ENCODE measurements around the gene TIMM44.
"Not testable (repeated sequence)": the region's sequence is repeated elsewhere in the genome, so short reads cannot be mapped to it uniquely, and the experiment has no call there.

The TIMM44 gene

DNA sequence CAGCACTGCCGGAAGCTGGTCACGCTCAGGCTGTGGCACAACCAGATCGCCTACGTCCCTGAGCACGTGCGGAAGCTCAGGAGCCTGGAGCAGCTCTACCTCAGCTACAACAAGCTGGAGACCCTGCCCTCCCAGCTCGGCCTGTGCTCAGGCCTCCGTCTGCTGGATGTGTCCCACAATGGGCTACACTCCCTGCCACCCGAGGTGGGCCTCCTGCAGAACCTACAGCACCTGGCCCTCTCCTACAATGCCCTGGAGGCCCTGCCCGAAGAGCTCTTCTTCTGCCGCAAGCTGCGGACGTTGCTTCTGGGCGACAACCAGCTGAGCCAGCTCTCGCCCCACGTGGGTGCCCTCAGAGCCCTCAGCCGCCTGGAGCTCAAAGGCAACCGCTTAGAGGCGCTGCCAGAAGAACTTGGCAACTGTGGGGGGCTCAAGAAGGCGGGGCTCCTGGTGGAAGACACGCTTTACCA is 43.0 kb downstream of the TIMM44 start:
- DNase-seq (ENCODE audit: low spot score) = no peak

GRCh38 chr19:7899751-7900378 is 43.6 kb downstream of the TIMM44 start:
- no peak for DNase-seq (ENCODE audit: low spot score)

GRCh38 chr19:7898967-7899366 is 44.5 kb downstream of the TIMM44 start:
- no peak for DNase-seq (ENCODE audit: low spot score)

GRCh38 chr19:7897292-7897691 is 46.2 kb downstream of the TIMM44 start:
- DNase-seq (ENCODE audit: low spot score) = no peak

DNA sequence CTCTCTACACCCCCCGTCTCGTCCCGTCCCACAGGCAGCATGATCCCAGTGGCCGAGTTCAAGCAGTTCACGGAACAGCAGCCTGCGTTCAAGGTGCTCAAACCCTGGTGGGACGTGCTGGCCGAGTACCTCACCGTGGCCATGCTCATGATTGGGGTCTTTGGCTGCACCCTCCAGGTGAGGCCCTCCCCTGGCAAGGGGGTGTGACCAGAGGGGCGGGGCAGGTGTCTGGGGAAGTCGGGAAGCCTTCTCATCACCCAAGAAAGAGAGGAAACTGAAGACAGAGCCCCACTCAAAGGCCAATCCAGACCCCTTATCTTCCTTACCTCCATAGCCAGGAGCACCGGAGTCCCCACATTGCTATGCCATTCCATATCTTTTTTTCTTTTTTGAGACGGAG is 47.9 kb downstream of the TIMM44 start:
- DNase-seq (ENCODE audit: low spot score) = no peak

- DNase-seq (ENCODE audit: low spot score) = no peak
Measured at GRCh38 chr19:7894612-7895309, 48.7 kb downstream of the TIMM44 start.

DNA sequence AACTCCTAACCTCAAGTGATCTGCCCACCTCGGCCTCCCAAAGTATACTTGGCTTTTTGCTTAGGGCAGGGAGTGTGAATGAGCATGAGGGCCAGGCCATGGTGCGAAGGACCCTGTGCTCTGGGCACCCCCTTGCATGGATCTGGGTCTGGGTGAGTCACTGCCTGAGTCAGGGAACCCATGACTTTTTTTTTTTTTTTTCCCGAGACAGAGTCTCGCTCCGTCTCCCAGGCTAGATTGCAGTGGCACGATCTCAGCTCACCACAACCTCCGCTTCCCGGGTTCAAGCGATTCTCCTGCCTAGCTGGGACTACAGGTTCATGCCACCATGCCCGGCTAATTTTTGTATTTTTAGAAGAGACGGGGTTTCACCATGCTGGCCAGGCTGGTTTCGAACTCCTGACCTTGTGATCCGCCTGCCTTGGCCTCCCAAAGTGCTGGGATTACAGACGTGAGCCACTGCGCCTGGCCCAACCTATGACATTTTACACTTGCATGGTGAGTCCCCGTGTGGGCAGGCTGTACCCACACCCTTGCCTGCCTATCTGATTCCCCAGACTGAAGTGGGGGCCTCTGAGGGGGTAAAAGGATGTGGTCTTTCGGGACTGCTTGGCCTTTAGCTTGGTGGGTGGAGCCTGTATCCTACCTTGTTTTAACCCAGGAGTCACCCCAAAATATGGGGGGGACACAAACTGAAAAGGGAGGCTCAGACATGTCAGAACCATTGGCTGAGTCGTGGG is 49.9 kb downstream of the TIMM44 start:
- DNase-seq (ENCODE audit: low spot score) = not testable (repeated sequence)

DNA sequence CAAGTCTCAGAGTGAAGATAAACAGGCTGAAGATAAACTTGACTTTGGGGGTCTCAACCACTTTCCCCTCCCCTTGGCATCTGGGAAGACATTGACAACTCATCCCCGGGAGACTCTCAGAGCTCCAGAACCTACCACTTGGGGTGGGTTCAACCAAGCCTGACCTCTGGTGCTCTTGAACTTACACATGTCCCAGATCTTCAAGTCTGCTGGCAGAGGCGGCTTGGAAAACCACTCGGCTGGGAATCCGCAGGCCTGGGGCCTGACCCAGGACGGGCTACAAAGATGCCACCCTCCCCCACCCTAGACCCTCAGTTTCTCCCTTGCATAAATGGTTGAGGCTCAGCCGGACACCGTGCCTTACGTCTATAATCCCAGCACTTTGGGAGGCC is 54.6 kb downstream of the TIMM44 start:
- no peak for DNase-seq (ENCODE audit: low spot score)

GRCh38 chr19:7888145-7888825 is 55.2 kb downstream of the TIMM44 start, which contains the start of gene LRRC8E:
Gene LRRC8E, plus strand, starts transcription at chr19:7888510. Its CDS starts 7,094 bp downstream, at chr19:7895604.
- DNase-seq (ENCODE audit: low spot score) = peak; percentile 81

- no peak for DNase-seq (ENCODE audit: low spot score)
Measured at GRCh38 chr19:7887408-7888144, 55.9 kb downstream of the TIMM44 start.

- no peak for DNase-seq (ENCODE audit: low spot score)
Measured at GRCh38 chr19:7885818-7886217, 57.6 kb downstream of the TIMM44 start.

DNA sequence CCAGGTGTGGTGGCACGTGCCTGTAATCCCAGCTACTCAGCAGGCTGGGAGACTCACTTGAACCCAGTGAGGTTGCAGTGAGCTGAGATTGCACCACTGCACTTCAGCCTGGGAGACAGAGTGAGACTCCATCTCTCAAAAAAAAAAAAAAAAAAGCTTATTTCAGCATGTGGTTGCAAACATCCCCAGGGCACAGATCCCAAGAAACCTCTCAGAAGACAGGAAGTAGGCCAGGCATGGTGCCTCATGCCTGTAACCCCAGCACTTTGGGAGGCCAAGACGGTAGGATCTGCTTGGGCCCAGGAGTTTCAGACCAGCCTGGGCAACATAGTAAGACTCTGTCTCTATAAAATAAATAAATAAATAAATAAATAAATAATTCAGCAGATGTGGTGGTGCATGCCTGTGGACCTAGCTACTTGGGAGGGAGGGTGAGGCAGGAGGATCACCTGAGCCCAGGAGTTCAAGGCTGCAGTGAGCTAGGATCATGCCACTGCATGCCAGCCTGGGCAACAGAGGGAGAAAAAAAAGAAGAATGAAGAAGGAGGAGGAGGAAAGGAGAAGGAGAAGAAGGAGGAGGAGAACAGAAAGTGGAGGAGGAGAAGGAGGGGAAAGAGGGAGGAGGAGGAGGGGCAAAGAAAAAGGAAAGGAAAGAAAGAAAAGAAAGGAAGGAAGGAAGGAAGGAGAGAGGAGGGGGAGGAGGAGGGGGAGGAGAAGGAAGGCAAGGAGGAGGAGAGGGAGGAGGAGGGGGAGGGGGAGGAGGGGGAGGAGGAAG is 59.5 kb downstream of the TIMM44 start:
- no peak for DNase-seq (ENCODE audit: low spot score)

DNA sequence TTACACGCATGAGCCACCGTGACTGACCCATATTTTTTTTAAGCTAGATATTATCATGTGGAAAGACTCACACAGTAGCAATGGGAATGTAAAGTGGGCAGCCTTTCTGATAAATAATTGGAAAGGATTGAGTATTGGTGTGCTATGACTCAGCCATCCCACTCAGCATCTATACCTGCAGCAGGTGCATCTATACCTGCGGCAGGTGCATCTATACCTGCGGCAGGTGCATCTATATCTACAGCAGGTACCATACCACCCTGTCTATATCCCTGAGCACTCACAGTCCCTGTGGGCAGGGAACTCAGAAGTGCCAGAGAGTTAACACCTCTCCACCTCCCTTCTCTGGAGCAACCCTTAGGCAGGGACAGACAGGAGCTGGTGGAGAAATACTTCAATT is 60.4 kb downstream of the TIMM44 start:
- no peak for DNase-seq (ENCODE audit: low spot score)

DNA sequence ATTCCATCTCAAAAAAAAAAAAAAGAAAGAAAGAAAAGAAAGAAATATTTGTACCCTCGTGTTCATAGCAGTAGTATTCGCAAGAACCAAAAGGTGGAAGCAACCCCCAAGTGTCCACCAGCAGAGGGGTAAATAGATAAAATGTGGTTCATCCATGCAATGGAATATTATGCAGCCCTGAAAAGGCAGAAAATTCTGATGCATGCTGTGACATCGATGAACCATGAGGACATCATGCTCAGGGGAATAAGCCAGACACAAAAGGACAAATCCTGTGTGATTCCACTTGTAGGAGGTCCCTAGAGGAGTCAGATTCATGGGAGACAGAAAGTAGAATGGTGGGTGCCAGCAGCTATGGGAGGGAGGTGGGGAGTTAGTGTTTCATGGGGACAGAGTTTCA is 61.6 kb downstream of the TIMM44 start:
- DNase-seq (ENCODE audit: low spot score) = no peak

- no peak for DNase-seq (ENCODE audit: low spot score)
Measured at GRCh38 chr19:7879836-7880235, 63.6 kb downstream of the TIMM44 start.

- no peak for DNase-seq (ENCODE audit: low spot score)
Measured at GRCh38 chr19:7879111-7879807, 64.2 kb downstream of the TIMM44 start.

DNA sequence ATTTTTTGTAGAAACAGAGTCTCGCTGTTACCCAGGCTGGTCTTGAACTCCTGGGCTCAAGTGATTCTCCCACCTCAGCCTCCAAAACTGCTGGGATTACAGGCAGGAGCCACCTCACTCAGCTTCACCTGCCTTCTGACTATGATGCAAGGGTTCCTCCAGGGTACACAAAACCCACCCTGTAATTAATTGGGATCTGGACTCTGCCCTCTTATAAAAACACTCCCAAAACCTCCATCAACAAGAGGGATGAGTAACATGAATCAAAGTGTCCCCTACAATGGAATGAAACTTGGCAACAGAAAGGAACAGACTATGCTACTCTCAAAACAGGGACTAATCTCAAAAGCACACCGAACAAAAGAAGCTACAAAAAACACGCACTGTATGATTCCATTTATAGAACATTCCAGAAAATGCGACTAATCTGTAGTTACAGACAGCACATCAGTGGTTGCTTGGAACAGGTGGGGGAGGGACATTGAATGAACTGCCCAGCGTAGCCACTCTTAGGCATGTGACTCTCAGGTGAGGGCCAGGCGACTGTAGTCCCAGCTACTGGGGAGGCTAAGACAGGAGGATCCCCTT is 66.1 kb downstream of the TIMM44 start:
- DNase-seq (ENCODE audit: low spot score) = no peak
